DND-41 (cell line): ENCODE results near the gene ALDH5A1.

Experiments used
- EZH2 ChIP-seq: IDR thresholded peaks from 3 replicates; pipeline ENCODE4 v1.6.1; 2012; ENCODE audit warnings: borderline replicate concordance, low read depth, mild to moderate bottlenecking, moderate library complexity, low read length, inconsistent platforms; ENCODE audit not compliant: severe bottlenecking
- TF ChIP-seq, protein P1 (sequence below): IDR thresholded peaks from 2 replicates; pipeline ENCODE4 v1.5.1; 2012; ENCODE audit warnings: borderline replicate concordance, low read length, moderate library complexity, mild to moderate bottlenecking; ENCODE audit not compliant: poor library complexity, severe bottlenecking; ENCODE audit errors: extremely low read depth

DNA sequence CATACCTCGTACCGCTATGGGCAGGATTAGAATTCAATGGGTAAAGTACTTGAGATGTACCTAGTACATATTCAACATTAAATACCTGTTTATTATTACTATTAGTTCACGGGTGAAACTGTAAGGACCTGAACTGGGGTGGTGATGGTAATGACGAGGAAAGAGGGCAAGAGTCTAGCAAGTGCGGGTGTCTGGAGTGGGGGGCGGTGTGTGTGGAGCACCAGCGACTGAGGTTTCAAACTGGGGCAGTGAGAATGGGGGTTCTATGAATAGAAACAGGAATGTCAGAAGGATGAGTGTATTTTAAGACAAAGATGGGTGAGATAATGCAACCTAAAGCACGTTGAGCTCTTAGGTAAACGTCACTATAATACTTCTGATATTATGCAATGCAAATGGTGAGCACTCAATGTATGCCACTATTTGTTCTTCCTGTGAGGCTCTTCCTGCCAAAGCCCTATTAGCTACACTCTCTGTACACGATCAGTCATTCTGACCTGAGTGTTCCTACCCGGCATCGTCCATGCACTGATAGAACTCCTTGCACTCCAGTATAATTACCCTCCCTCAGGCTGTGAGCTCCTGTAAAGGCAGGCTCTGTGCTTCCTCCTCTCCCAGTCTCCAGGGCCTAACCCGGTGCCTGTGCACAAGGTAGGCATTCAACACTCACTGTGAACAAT lies 55.0 kb downstream of the ALDH5A1 start:
- TF ChIP-seq, protein P1, sequence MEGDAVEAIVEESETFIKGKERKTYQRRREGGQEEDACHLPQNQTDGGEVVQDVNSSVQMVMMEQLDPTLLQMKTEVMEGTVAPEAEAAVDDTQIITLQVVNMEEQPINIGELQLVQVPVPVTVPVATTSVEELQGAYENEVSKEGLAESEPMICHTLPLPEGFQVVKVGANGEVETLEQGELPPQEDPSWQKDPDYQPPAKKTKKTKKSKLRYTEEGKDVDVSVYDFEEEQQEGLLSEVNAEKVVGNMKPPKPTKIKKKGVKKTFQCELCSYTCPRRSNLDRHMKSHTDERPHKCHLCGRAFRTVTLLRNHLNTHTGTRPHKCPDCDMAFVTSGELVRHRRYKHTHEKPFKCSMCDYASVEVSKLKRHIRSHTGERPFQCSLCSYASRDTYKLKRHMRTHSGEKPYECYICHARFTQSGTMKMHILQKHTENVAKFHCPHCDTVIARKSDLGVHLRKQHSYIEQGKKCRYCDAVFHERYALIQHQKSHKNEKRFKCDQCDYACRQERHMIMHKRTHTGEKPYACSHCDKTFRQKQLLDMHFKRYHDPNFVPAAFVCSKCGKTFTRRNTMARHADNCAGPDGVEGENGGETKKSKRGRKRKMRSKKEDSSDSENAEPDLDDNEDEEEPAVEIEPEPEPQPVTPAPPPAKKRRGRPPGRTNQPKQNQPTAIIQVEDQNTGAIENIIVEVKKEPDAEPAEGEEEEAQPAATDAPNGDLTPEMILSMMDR = no peak
- TF ChIP-seq EZH2 = no peak
